ENCODE measurements around the gene TRNT1. TPM values are rescaled to one million over a fixed set of nuclear protein-coding genes. Genes with fewer than 3 reads are reported as not detected.

The TRNT1 gene
- total RNA-seq, 2 donors from 2014 or later: 18.1 to 21.6 TPM

- Histone ChIP-seq H3K36me3 (no peaks in the 10 kb centered on the region), H3K27me3 (replicated peaks; ENCODE audit: insufficient read depth) (no peaks in the 10 kb centered on the region), H3K4me3 (peak overlapping the region; percentile 77 to 80), H3K27ac (peak overlapping the region; percentile 86 to 93), H3K4me1 (replicated peaks) (no peaks in the 10 kb centered on the region), H3K9me3 (no peaks in the 10 kb centered on the region)
- TF ChIP-seq, protein P1, sequence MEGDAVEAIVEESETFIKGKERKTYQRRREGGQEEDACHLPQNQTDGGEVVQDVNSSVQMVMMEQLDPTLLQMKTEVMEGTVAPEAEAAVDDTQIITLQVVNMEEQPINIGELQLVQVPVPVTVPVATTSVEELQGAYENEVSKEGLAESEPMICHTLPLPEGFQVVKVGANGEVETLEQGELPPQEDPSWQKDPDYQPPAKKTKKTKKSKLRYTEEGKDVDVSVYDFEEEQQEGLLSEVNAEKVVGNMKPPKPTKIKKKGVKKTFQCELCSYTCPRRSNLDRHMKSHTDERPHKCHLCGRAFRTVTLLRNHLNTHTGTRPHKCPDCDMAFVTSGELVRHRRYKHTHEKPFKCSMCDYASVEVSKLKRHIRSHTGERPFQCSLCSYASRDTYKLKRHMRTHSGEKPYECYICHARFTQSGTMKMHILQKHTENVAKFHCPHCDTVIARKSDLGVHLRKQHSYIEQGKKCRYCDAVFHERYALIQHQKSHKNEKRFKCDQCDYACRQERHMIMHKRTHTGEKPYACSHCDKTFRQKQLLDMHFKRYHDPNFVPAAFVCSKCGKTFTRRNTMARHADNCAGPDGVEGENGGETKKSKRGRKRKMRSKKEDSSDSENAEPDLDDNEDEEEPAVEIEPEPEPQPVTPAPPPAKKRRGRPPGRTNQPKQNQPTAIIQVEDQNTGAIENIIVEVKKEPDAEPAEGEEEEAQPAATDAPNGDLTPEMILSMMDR (IDR thresholded peaks at IDR 0.05): no peak
- TF ChIP-seq POLR2AphosphoS5 (IDR thresholded peaks at IDR 0.05) (no peak), POLR2A (IDR thresholded peaks at IDR 0.05) (no peak)
- DNase-seq (ENCODE audit: low spot score): no peak
- intact Hi-C loops (cut with DNase I): no loop called here
- WGBS: 26% methylated on average over 20 of the region's 20 CpGs
Measured at GRCh38 chr3:3127432-3128010, 781 bp downstream of the TRNT1 start.

DNA sequence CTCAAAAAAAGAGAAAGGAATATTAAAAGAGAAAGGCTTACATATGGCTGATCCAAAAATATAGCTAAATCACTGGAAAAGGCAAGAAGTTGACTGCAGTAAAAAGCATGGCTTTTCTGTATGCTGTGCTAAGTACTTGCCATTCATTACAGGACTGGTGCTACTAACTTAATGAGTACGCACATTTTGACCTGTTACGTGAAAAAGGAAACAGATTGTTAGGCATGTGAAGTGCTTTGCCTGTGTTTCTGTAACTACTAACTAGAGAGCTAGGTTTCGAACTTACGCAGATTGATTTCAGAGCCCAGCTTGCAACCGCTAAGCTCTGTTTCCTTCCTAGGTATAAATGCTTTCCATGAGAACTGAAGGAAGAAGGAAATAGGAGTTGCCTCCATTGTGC lies 2.8 kb downstream of the TRNT1 start:
- Histone ChIP-seq H3K36me3 (no peaks in the 10 kb centered on the region), H3K4me3 (no peak overlapping the region), H3K4me1 (replicated peaks) (no peaks in the 10 kb centered on the region), H3K27me3 (replicated peaks; ENCODE audit: insufficient read depth) (no peaks in the 10 kb centered on the region), H3K27ac (peak overlapping the region in 1 of 2 donors; percentile 31), H3K9me3 (no peaks in the 10 kb centered on the region)
- WGBS: 75% methylated on average over 5 of the region's 5 CpGs
- no peak for DNase-seq (ENCODE audit: low spot score)
- intact Hi-C loops (cut with DNase I): no loop called here
- TF ChIP-seq, protein P1 (IDR thresholded peaks at IDR 0.05): no peak
- TF ChIP-seq POLR2A (IDR thresholded peaks at IDR 0.05): no peak
- no peak for TF ChIP-seq POLR2AphosphoS5 (IDR thresholded peaks at IDR 0.05)

- Histone ChIP-seq H3K9me3 (no peaks in the 10 kb centered on the region), H3K4me3 (no peak overlapping the region), H3K36me3 (no peaks in the 10 kb centered on the region), H3K4me1 (replicated peaks) (no peaks in the 10 kb centered on the region), H3K27ac (peak overlapping the region in 1 of 2 donors; percentile 8), H3K27me3 (replicated peaks; ENCODE audit: insufficient read depth) (no peaks in the 10 kb centered on the region)
- DNase-seq (ENCODE audit: low spot score): no peak
- intact Hi-C loops (cut with DNase I): no loop called here
- TF ChIP-seq POLR2AphosphoS5 (IDR thresholded peaks at IDR 0.05) (no peak), POLR2A (IDR thresholded peaks at IDR 0.05) (no peak)
- TF ChIP-seq, protein P1 (IDR thresholded peaks at IDR 0.05): no peak
- 83% methylated on average over 6 of the region's 6 CpGs for WGBS
Measured at GRCh38 chr3:3133500-3133899, 6.8 kb downstream of the TRNT1 start.

GRCh38 chr3:3134750-3135448 lies 8.2 kb downstream of the TRNT1 start:
- no peak overlapping the region for H3K4me3 ChIP-seq
- intact Hi-C loops (cut with DNase I): no loop called here
- H3K36me3 ChIP-seq: no peaks in the 10 kb centered on the region
- no peak for DNase-seq (ENCODE audit: low spot score)
- WGBS: 95% methylated on average over 4 of the region's 4 CpGs
- no peak for TF ChIP-seq POLR2AphosphoS5 (IDR thresholded peaks at IDR 0.05)
- no peak for TF ChIP-seq POLR2A (IDR thresholded peaks at IDR 0.05)
- TF ChIP-seq, protein P1 (IDR thresholded peaks at IDR 0.05): no peak
- no peaks in the 10 kb centered on the region for H3K9me3 ChIP-seq
- no peaks in the 10 kb centered on the region for H3K27me3 ChIP-seq (replicated peaks; ENCODE audit: insufficient read depth)
- H3K27ac ChIP-seq: no peak overlapping the region
- no peaks in the 10 kb centered on the region for H3K4me1 ChIP-seq (replicated peaks)

GRCh38 chr3:3137526-3137925 lies 10.8 kb downstream of the TRNT1 start:
- H3K4me1 ChIP-seq (replicated peaks): no peaks in the 10 kb centered on the region
- WGBS: 56% methylated on average over 6 of the region's 6 CpGs
- TF ChIP-seq POLR2A (IDR thresholded peaks at IDR 0.05) (no peak), POLR2AphosphoS5 (IDR thresholded peaks at IDR 0.05) (no peak)
- TF ChIP-seq, protein P1 (IDR thresholded peaks at IDR 0.05): no peak
- no peaks in the 10 kb centered on the region for H3K36me3 ChIP-seq
- no peak for DNase-seq (ENCODE audit: low spot score)
- H3K9me3 ChIP-seq: no peaks in the 10 kb centered on the region
- H3K27me3 ChIP-seq (replicated peaks; ENCODE audit: insufficient read depth): no peaks in the 10 kb centered on the region
- no peak overlapping the region for H3K4me3 ChIP-seq
- intact Hi-C loops (cut with DNase I): no loop called here
- peak overlapping the region in 1 of 2 donors; percentile 29 for H3K27ac ChIP-seq

Measured in prostate gland (tissue), 2 donors.